Mesodermal cell (in vitro differentiated cells): ENCODE measurements around the gene B2M. TPM values are rescaled to one million over a fixed set of nuclear protein-coding genes. Genes with fewer than 3 reads are reported as not detected.
A peak's percentile ranks its signal among the peaks of the same experiment; 100 is the strongest.

Experiments
- H3K27ac ChIP-seq: 2 replicates; pipeline ENCODE4 v1.7.0; 2013; ENCODE audit warnings: mild to moderate bottlenecking, low read depth, low read length, moderate library complexity; ENCODE audit not compliant: severe bottlenecking
- H3K36me3 ChIP-seq: 2 replicates; pipeline ENCODE4 v1.7.1; 2013; ENCODE audit warnings: mild to moderate bottlenecking, low read length, moderate library complexity; ENCODE audit not compliant: control insufficient read depth, insufficient read depth
- H3K4me1 ChIP-seq: one replicate; pipeline ENCODE4 v1.7.1; 2013; ENCODE audit warnings: mild to moderate bottlenecking, low read length; ENCODE audit not compliant: insufficient read depth, control insufficient read depth, poor library complexity, severe bottlenecking
- H3K4me3 ChIP-seq: 2 replicates; pipeline ENCODE4 v1.7.0; 2013; ENCODE audit warnings: low read length, control low read depth, mild to moderate bottlenecking; ENCODE audit not compliant: insufficient read depth, poor library complexity, severe bottlenecking; ENCODE audit errors: extremely low read depth
- H3K9me3 ChIP-seq: 2 replicates; pipeline ENCODE4 v1.7.1; 2013; ENCODE audit warnings: mild to moderate bottlenecking, low read length, moderate library complexity; ENCODE audit not compliant: control insufficient read depth
- WGBS, 2 experiments: methylation state at CpG; one replicate each; pipeline ENCODE4 v1.1.5; 2013; ENCODE audit warnings: missing lambda C conversion rate in 2 of 2; ENCODE audit not compliant: insufficient coverage in 2 of 2; 5-methylcytosine and 5-hydroxymethylcytosine counted together
- polyA plus RNA-seq, 2 experiments: library from polyadenylated mRNA; stranded (reverse); fragments of 50-300 nt; gene quantifications; one replicate each; pipeline ENCODE4 v1.2.3, GENCODE V29; 2013

Gene B2M
- 403 TPM for polyA plus RNA-seq (2013, experiment 1 of 2)
- polyA plus RNA-seq (2013, experiment 2 of 2) = 433 TPM

DNA sequence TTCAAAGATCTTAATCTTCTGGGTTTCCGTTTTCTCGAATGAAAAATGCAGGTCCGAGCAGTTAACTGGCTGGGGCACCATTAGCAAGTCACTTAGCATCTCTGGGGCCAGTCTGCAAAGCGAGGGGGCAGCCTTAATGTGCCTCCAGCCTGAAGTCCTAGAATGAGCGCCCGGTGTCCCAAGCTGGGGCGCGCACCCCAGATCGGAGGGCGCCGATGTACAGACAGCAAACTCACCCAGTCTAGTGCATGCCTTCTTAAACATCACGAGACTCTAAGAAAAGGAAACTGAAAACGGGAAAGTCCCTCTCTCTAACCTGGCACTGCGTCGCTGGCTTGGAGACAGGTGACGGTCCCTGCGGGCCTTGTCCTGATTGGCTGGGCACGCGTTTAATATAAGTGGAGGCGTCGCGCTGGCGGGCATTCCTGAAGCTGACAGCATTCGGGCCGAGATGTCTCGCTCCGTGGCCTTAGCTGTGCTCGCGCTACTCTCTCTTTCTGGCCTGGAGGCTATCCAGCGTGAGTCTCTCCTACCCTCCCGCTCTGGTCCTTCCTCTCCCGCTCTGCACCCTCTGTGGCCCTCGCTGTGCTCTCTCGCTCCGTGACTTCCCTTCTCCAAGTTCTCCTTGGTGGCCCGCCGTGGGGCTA lies at the start of gene B2M, which contains the start of gene PATL2:
Gene B2M (plus strand): TSS at position 422 of the 647 bp plus-strand sequence. CDS start 30 bp downstream, at position 452.
Gene PATL2 (minus strand): TSS at position 228 of the 647 bp plus-strand sequence. CDS start 34,833 bp downstream, outside the sequence.
- Histone ChIP-seq H3K36me3 (peaks cover 8% of the 10 kb centered on the region), H3K27ac (peak within 1 kb of the TSS; percentile 94), H3K4me3 (peak within 1 kb of the TSS; percentile 76), H3K9me3 (no peaks in the 10 kb centered on the region), H3K4me1 (peaks cover 7% of the 10 kb centered on the region)
- 0% methylated on average over 32 to 33 of the region's 37 CpGs for WGBS, 2 experiments

DNA sequence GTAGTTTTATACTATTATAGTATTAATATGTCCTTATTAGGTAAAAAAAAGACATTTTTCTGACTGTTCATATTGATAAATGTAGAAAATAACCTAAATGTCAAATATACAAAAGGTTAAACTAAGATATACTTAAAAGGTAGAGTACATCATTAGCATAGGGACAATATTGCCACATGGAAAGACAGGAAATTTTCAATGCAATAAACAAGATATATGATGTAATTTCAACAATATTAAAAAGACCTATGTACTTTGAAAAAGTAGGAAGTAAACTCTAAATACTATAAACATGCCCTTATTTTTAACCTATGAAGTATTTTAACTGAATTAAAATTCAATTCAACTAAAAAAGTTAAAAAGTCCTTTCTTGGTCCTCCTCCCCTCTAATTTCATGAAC lies 49.7 kb upstream of the B2M start:
- Histone ChIP-seq H3K4me1 (peaks cover 4% of the 10 kb centered on the region), H3K4me3 (no peak overlapping the region), H3K36me3 (peaks cover 30% of the 10 kb centered on the region), H3K27ac (no peak overlapping the region), H3K9me3 (no peaks in the 10 kb centered on the region)

DNA sequence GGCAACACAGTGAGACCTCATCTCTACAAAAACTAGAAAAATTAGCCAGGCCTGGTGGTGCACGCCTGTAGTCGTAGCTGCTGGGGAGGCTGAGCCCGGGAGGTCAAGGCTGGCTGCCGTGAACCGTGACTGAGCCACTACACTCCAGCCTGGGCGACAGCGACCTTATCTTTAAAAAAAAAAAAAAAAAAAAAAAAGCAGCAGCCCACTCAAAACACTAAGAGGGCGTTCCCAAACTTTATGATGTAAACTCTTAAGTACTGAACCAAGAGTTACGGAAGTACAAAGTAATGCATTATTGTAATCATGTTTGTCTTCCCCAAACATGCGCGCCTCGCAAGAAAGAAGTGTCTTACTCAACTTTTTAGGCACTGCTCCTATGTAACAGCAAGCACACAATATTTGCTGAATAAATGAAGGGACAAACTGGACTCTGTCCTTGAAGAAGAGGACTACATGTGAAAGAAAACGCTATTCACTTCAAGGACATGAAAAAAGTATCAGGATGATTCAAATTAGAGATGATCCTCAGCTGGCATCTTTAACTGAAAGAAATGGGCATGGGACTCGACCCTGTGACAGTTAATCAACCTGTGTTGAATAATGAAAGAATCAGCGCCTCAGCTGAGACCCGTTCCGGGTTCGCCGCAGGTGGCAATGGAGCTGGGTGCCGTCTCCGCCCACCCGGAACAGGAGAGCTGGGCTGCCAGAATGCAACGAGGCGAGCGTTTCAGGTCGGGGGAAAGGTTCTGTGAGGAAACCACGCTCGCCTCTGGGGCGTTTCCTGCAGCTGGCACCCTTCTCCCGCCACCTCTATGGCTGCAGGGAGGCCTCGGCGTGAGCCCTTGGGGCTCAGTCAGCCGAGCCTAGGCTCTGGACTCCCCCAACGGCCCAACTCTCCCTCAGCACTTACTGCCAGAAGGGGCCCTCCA lies 48.6 kb upstream of the B2M start:
- H3K9me3 ChIP-seq = no peaks in the 10 kb centered on the region
- peaks cover 23% of the 10 kb centered on the region for H3K36me3 ChIP-seq
- WGBS, 2 experiments = 3 to 26% methylated on average over 18 to 23 of the region's 34 CpGs
- peak overlapping the region; percentile 86 for H3K27ac ChIP-seq
- H3K4me3 ChIP-seq = peak overlapping the region; percentile 82
- H3K4me1 ChIP-seq = peaks cover 4% of the 10 kb centered on the region

DNA sequence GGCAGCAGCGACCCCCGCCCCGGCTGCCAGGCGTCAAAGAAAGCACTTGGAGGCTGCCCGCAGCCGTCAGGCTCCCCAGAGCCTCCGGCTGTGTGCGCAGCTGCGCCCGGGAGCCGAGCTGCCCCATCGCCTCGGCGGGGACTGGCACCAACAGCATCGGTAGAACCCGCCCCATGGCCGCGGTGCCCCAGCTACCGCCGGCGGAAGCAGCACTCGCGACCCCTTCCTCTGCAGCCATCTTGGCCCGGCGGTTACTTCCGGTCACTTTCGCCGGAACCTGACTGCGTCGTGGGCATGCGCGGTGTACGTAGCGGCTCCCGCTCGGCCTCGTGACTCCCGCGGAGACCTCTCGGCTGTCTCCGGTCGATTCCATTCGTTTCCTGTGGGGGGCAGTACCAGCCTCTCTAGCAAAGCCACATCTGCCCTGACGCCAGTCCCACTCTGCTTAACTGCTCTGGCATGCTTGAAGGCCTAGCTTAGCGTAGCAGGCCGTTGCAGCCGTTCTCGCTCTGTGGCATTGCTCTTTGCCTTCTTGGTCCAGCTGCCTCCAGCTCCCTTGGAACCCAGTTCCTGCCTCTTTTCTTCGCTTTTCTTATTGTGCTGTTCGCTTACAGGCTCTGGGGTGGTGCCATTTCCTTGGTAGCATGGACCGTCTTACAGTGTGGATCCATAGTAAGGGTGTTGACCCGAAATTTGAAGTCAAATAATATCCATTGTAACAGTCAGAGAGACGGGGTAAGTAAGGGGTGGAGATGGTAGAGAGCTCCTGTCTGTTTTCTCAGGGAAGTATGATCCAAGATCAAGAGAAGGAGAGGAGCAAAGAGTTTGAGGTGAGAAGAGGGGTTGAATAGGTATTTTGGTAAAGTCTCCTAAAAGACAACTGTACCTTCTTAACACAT lies 47.7 kb upstream of the B2M start, which contains the start of gene SPG11:
Gene SPG11 (minus strand): TSS at position 253 of the 899 bp plus-strand sequence. CDS start 15 bp downstream, at position 238.
- peaks cover 18% of the 10 kb centered on the region for H3K36me3 ChIP-seq
- peak within 1 kb of the TSS; percentile 82 for H3K4me3 ChIP-seq
- peak within 1 kb of the TSS; percentile 86 for H3K27ac ChIP-seq
- no peaks in the 10 kb centered on the region for H3K9me3 ChIP-seq
- H3K4me1 ChIP-seq = peaks cover 4% of the 10 kb centered on the region
- 5 to 16% methylated on average over 40 to 50 of the region's 53 CpGs for WGBS, 2 experiments

DNA sequence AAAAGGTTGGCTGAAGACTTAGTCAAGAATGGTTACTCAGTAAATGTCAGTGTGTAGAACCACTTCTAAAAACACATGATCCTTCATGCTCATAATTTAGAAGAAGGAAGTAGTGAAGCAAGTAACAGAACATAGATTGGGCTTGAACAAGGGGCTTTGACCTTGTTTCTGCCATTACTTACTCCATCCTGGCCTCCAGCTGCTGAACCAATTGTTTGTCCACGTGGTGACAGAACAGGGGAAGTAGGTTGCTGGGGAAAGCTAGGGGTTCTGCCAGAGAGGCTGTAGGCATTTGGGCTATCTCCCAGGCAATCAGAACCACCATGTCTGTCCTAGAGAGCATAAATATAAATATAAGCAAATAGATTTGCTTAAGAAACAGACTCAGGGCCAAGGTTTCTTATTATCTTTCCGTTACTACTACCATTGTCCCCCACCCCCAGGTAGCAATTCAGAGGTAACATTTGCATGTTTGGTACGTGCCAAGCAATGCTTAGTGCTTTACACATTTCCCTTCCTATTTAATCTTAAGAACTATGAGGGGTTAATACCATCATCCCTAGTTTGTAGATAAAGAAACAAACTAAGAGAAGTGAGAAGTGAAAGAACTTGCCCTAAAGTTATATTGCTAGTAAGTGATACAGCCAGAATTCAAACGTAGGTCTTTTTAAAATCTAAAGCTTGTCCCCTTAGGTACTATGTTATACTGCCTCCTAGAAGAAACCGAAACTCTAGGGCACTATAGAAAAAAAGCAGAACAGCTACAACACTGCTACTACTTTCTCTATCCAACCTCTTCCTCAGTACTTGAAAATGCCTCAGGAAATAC lies 44.9 kb upstream of the B2M start:
- no peaks in the 10 kb centered on the region for H3K36me3 ChIP-seq
- 40 to 78% methylated on average over 1 of the region's 5 CpGs for WGBS, 2 experiments
- H3K4me1 ChIP-seq = peaks cover 4% of the 10 kb centered on the region
- H3K9me3 ChIP-seq = no peaks in the 10 kb centered on the region
- no peak overlapping the region for H3K4me3 ChIP-seq
- H3K27ac ChIP-seq = no peak overlapping the region

DNA sequence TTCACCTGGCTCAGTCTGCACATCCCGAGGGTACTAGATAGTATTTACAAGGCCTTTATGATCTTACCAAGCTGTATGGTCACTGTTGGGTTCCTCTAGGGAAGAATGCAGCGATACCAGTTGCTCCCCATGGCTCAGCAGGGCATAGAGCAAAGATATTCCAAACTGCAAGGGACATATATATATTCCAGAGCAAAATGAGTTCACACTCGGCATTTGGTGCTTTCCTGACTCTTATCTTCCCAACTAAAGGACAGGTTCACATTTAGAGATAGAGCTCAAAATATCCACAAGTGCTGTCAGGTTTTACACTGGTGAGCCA lies 44.3 kb upstream of the B2M start:
- Histone ChIP-seq H3K4me1 (peaks cover 2% of the 10 kb centered on the region), H3K36me3 (no peaks in the 10 kb centered on the region), H3K27ac (no peak overlapping the region), H3K9me3 (no peaks in the 10 kb centered on the region), H3K4me3 (no peak overlapping the region)
- WGBS, 2 experiments = 67 to 94% methylated on average over 2 of the region's 3 CpGs

- Histone ChIP-seq H3K36me3 (no peaks in the 10 kb centered on the region), H3K27ac (no peak overlapping the region), H3K4me1 (no peaks in the 10 kb centered on the region), H3K4me3 (no peak overlapping the region), H3K9me3 (no peaks in the 10 kb centered on the region)
- whole genome bisulfite sequencing, 2 experiments = 100% methylated on average over 1 of the region's 2 CpGs; no CpG with 5 or more reads in 1 of the 2 experiments
Observed at GRCh38 chr15:44668921-44669320, 42.4 kb upstream of the B2M start.

DNA sequence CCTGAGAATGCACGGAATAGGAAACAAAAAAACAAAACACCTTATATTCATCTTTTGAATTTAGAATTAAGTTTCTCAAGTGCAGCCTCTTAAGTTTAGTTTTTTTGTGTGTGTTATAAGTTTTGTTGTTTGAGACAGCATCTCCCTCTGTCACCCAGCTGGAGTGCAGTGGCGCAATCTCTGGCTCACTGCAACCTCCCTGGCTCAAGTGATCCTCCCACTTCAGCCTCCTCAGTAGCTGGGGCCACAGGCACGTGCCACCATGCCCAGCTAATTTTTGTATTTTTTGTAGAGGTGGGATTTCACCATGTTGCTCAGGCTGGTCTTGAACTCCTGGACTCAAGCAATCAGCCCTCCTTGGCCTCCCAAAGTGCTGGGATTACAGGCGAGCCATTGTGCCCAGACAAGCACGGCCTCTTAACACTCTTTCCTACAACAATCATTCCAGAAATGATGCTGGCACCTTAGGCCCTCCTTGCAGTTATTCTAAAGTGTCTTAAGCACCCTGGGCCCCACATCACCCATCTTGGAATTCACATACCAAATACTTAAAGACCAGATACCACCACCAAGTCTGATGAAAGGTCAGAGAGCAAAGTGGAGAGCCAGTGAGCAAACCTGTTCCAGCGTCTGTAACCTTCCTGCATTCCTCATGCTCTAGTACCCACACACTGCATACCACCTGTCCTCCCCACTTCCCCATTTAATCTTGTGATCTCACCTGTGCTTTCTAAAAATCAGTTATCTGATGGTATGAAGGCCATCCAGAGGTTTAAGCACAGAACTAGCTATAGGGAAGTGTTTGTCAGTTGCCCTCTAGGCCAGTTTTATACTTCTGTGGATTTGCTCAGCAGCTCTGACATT lies 41.0 kb upstream of the B2M start:
- no peaks in the 10 kb centered on the region for H3K36me3 ChIP-seq
- 86 to 87% methylated on average over 4 to 5 of the region's 6 CpGs for WGBS, 2 experiments
- H3K27ac ChIP-seq = no peak overlapping the region
- no peak overlapping the region for H3K4me3 ChIP-seq
- H3K9me3 ChIP-seq = no peaks in the 10 kb centered on the region
- H3K4me1 ChIP-seq = no peaks in the 10 kb centered on the region

GRCh38 chr15:44673639-44674038 lies 37.7 kb upstream of the B2M start:
- H3K36me3 ChIP-seq = no peaks in the 10 kb centered on the region
- no peak overlapping the region for H3K4me3 ChIP-seq
- H3K4me1 ChIP-seq = no peaks in the 10 kb centered on the region
- H3K9me3 ChIP-seq = no peaks in the 10 kb centered on the region
- H3K27ac ChIP-seq = no peak overlapping the region
- WGBS, 2 experiments = 72 to 85% methylated on average over 2 of the region's 2 CpGs
